OCI-LY7 (cell line): ENCODE measurements around the gene PRSS2. TPM values are rescaled to one million over a fixed set of nuclear protein-coding genes. Genes with fewer than 3 reads are reported as not detected.

ENCODE experiments used
- BruUV-seq: library from RNA; stranded (reverse); fragments of 400-500 nt; replicated peaks from 2 replicates; lab custom pipeline; 2021; lab: Mats Ljungman, UMichigan
- CTCF ChIA-PET: fragments of 300-600 bp; sonication (Branson Sonifier 250); formaldehyde crosslinking; loops from one replicate; lab custom pipeline; 2022; ENCODE audit warnings: antibody characterized with exemption; ENCODE audit not compliant: unreplicated experiment; lab: Charles Lee
- POLR2A ChIA-PET: fragments of 300-600 bp; sonication (Branson Sonifier 250); formaldehyde crosslinking; loops from one replicate; lab custom pipeline; 2022; ENCODE audit warnings: antibody characterized with exemption; lab: Charles Lee
- DNase-seq: peaks from one replicate; pipeline ENCODE4 v3.0.0-alpha.2; 2015; ENCODE audit warnings: low spot score
- H2AFZ ChIP-seq: fragments of 200-600 bp; sonication (generic), shearing (Covaris generic); 2 replicates; pipeline ENCODE4 v1.6.1; 2014; ENCODE audit warnings: mild to moderate bottlenecking, antibody characterized with exemption, low read length, moderate library complexity
- H3K27ac ChIP-seq: fragments of 200-600 bp; sonication (generic); 2 replicates; pipeline ENCODE4 v1.5.1; 2014; ENCODE audit warnings: mixed run types, low read depth, mild to moderate bottlenecking, moderate library complexity, low read length, inconsistent platforms; ENCODE audit not compliant: poor library complexity, severe bottlenecking
- H3K36me3 ChIP-seq: fragments of 200-600 bp; sonication (generic); 2 replicates; pipeline ENCODE4 v1.6.1; 2014; ENCODE audit warnings: mild to moderate bottlenecking, antibody characterized with exemption, low read length, moderate library complexity, mixed read lengths; ENCODE audit not compliant: insufficient read depth
- H3K4me1 ChIP-seq: fragments of 200-600 bp; sonication (generic); 2 replicates; pipeline ENCODE4 v1.5.1; 2014; ENCODE audit warnings: mild to moderate bottlenecking, low read length; ENCODE audit not compliant: insufficient read depth, poor library complexity, severe bottlenecking
- H3K4me2 ChIP-seq: fragments of 200-600 bp; sonication (generic); 2 replicates; pipeline ENCODE4 v1.6.1; 2014; ENCODE audit warnings: mild to moderate bottlenecking, low read length
- H3K4me3 ChIP-seq: fragments of 200-600 bp; sonication (generic); 2 replicates; pipeline ENCODE4 v1.5.1; 2014; ENCODE audit warnings: mild to moderate bottlenecking, low read depth, low read length; ENCODE audit not compliant: poor library complexity, severe bottlenecking
- H3K79me2 ChIP-seq: fragments of 200-600 bp; sonication (generic); 2 replicates; pipeline ENCODE4 v1.6.1; 2016; ENCODE audit warnings: low read depth, mild to moderate bottlenecking, low read length, moderate library complexity, mixed read lengths; ENCODE audit not compliant: insufficient read depth
- H3K9me2 ChIP-seq: fragments of 200-600 bp; sonication (generic); 2 replicates; pipeline ENCODE4 v1.6.1; 2016; ENCODE audit warnings: mild to moderate bottlenecking, low read length, mixed read lengths; ENCODE audit not compliant: insufficient read depth
- H3K9me3 ChIP-seq: fragments of 200-600 bp; sonication (generic); 2 replicates; pipeline ENCODE4 v1.6.1; 2014; ENCODE audit warnings: mild to moderate bottlenecking, mixed run types, low read length, mixed read lengths
- H4K20me1 ChIP-seq: fragments of 200-600 bp; sonication (generic); 2 replicates; pipeline ENCODE4 v1.6.1; 2014; ENCODE audit warnings: mild to moderate bottlenecking, antibody characterized with exemption, low read length, moderate library complexity, mixed read lengths; ENCODE audit not compliant: insufficient read depth
- EZH2phosphoT487 ChIP-seq: fragments of 200-600 bp; sonication (generic); IDR thresholded peaks from 2 replicates; pipeline ENCODE4 v1.6.1; 2018; ENCODE audit warnings: low read depth, borderline replicate concordance, mild to moderate bottlenecking, mixed run types, antibody characterized with exemption, low read length, moderate library complexity, mixed read lengths
- intact Hi-C: fragments of 100-400 bp; cut with micrococcal nuclease; formaldehyde crosslinking; loops from one replicate; pipeline ENCODE4 v1.10.0; 2022; ENCODE audit not compliant: unreplicated experiment
- total RNA-seq, 2 experiments: library from RNA; depleted of rRNA in 1 of 2; stranded (reverse); fragments of >200 nt in 1 of 2; shearing (Covaris generic) in 1 of 2; gene quantifications; 2 replicates each; pipeline ENCODE4 v1.2.3, GENCODE V29; 2014 to 2022
- TF ChIP-seq, protein P1 (sequence below): fragments of 200-600 bp; sonication (generic); conservative IDR thresholded peaks from 2 replicates; pipeline ENCODE4 v1.5.1; 2014; ENCODE audit warnings: mild to moderate bottlenecking, antibody characterized with exemption, low read length, moderate library complexity, mixed read lengths

The PRSS2 gene
- total RNA-seq, 2 experiments from 2014 or later, result 0.60 to 1.1 TPM

DNA sequence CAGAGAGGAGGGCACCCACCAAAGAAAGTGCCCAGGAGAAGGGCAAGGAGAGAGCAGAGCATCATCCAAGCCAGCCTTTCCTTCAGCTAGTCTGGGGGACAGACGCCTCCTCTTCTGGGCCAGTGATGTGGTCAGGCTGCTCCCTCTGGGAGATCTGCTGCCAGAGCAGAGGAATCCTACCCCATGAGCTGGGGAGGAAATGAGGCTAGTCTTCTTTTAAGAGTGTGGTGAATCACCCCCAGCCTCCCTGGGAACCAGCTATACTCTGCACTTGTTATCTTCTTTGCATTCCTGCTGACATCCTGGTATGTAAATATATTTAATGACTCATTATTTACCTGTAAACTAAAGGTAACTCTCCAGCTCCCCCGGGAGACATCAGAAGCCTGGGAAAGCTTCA is 42.5 kb downstream of the PRSS2 start:
- H3K4me2 ChIP-seq, result peak overlapping the region; percentile 57
- TF ChIP-seq, protein P1, sequence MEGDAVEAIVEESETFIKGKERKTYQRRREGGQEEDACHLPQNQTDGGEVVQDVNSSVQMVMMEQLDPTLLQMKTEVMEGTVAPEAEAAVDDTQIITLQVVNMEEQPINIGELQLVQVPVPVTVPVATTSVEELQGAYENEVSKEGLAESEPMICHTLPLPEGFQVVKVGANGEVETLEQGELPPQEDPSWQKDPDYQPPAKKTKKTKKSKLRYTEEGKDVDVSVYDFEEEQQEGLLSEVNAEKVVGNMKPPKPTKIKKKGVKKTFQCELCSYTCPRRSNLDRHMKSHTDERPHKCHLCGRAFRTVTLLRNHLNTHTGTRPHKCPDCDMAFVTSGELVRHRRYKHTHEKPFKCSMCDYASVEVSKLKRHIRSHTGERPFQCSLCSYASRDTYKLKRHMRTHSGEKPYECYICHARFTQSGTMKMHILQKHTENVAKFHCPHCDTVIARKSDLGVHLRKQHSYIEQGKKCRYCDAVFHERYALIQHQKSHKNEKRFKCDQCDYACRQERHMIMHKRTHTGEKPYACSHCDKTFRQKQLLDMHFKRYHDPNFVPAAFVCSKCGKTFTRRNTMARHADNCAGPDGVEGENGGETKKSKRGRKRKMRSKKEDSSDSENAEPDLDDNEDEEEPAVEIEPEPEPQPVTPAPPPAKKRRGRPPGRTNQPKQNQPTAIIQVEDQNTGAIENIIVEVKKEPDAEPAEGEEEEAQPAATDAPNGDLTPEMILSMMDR, result no peak
- peak overlapping the region; percentile 8; the same call in 1 of the 2 replicates for H2AFZ ChIP-seq
- BruUV-seq, result no TSS peak
- CTCF ChIA-PET, result interaction anchor here (0.6 to 4.9 kb wide), 4 partner anchors 20 to 273 kb away, joined by 3 to 67 read pairs (median 3); no protein-coding TSS in a partner anchor
- no peaks in the 10 kb centered on the region for H4K20me1 ChIP-seq
- no peak overlapping the region for H3K4me3 ChIP-seq
- no peak overlapping the region for H3K27ac ChIP-seq
- POLR2A ChIA-PET, result interaction anchor here (1.1 to 15.5 kb wide), 5 partner anchors 9 to 179 kb away, joined by 3 to 666 read pairs (median 10); no protein-coding TSS in a partner anchor
- H3K36me3 ChIP-seq, result no peaks in the 10 kb centered on the region
- no peak for DNase-seq
- H3K79me2 ChIP-seq, result no peaks in the 10 kb centered on the region
- H3K9me3 ChIP-seq, result no peaks in the 10 kb centered on the region
- H3K9me2 ChIP-seq, result no peaks in the 10 kb centered on the region
- intact Hi-C loops, result no loop called here
- H3K4me1 ChIP-seq, result peaks cover 54% of the 10 kb centered on the region

DNA sequence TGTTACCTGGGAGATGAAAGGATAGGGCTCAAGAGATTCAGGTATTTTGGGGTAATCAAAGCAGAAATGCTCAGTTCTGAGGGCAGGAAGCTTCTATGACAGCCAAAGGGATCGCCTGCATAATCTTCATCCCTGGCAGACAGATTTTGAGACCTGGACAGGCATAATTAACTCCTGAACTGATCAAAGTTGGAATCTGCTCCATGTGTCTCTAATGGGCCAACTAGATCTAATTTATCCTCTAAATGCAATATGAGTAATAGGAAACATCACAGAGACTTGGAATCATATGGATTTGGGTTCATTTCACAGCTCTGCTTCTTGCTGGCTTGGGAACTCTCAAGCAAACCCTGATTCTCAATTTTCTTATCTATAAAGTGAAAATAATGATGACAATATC is 42.9 kb downstream of the PRSS2 start:
- ChIA-PET POLR2A (interaction anchor here (1.0 to 15.5 kb wide), 4 partner anchors 23 to 179 kb away, joined by 3 to 666 read pairs (median 30); no protein-coding TSS in a partner anchor), CTCF (interaction anchor here (0.5 to 4.9 kb wide), 5 partner anchors 20 to 273 kb away, joined by 3 to 67 read pairs (median 3); no protein-coding TSS in a partner anchor)
- no peaks in the 10 kb centered on the region for H3K36me3 ChIP-seq
- DNase-seq, result no peak
- H3K79me2 ChIP-seq, result no peaks in the 10 kb centered on the region
- no peaks in the 10 kb centered on the region; the same call in 1 of the 2 replicates for H3K9me2 ChIP-seq
- BruUV-seq, result no TSS peak
- intact Hi-C loops, result no loop called here
- peak overlapping the region; percentile 8; the same call in 1 of the 2 replicates for H2AFZ ChIP-seq
- H3K4me2 ChIP-seq, result peak overlapping the region; percentile 57; the same call in 1 of the 2 replicates
- peaks cover 50% of the 10 kb centered on the region for H3K4me1 ChIP-seq
- H3K4me3 ChIP-seq, result no peak overlapping the region
- H3K9me3 ChIP-seq, result no peaks in the 10 kb centered on the region
- no peak overlapping the region for H3K27ac ChIP-seq
- no peaks in the 10 kb centered on the region for H4K20me1 ChIP-seq
- TF ChIP-seq, protein P1, result no peak

DNA sequence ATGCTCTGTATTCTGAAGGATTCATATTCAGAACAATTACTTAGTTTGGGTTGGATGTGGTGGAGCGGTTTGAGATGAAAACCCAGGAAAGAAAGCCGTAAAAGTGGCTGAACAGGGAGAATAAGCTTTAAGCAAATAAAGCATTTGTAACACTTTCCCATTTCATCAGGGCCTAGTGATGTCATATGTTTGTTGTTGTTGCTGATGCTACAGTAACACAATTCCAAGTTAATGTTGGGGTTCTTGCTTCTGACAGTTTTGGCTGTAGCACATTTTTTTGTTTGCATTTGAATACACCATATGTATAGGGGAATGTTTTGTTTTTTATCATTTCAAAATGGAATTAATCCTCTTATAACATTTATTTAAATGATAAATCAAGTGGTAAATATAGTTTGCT is 43.7 kb downstream of the PRSS2 start:
- CTCF ChIA-PET, result interaction anchor here (1.2 kb wide), 1 partner anchor 21 kb away, joined by 3 read pairs; no protein-coding TSS in a partner anchor
- intact Hi-C loops, result no loop called here
- Histone ChIP-seq H3K9me3 (no peaks in the 10 kb centered on the region), H3K36me3 (no peaks in the 10 kb centered on the region), H3K4me2 (no peak overlapping the region), H3K9me2 (no peaks in the 10 kb centered on the region; the same call in 1 of the 2 replicates), H3K27ac (no peak overlapping the region), H3K4me1 (peaks cover 45% of the 10 kb centered on the region), H2AFZ (no peak overlapping the region), H3K79me2 (no peaks in the 10 kb centered on the region), H3K4me3 (no peak overlapping the region), H4K20me1 (no peaks in the 10 kb centered on the region)
- no TSS peak for BruUV-seq
- no peak for TF ChIP-seq EZH2phosphoT487
- TF ChIP-seq, protein P1, result no peak
- POLR2A ChIA-PET, result interaction anchor here (1.0 to 15.5 kb wide), 3 partner anchors 23 to 176 kb away, joined by 3 to 666 read pairs (median 3); no protein-coding TSS in a partner anchor
- no peak for DNase-seq
